A204.1 (cell line): Measurements from ENCODE around the gene ACTRT3.
"Not testable (repeated sequence)": the region's sequence is repeated elsewhere in the genome, so short reads cannot be mapped to it uniquely, and the experiment has no call there.

Experiments
- FAIRE-seq: peaks from 2 replicates; lab custom pipeline; 2012; peaks lifted over from hg19 to GRCh38; lab: Jason Lieb, UNC

Gene ACTRT3

DNA sequence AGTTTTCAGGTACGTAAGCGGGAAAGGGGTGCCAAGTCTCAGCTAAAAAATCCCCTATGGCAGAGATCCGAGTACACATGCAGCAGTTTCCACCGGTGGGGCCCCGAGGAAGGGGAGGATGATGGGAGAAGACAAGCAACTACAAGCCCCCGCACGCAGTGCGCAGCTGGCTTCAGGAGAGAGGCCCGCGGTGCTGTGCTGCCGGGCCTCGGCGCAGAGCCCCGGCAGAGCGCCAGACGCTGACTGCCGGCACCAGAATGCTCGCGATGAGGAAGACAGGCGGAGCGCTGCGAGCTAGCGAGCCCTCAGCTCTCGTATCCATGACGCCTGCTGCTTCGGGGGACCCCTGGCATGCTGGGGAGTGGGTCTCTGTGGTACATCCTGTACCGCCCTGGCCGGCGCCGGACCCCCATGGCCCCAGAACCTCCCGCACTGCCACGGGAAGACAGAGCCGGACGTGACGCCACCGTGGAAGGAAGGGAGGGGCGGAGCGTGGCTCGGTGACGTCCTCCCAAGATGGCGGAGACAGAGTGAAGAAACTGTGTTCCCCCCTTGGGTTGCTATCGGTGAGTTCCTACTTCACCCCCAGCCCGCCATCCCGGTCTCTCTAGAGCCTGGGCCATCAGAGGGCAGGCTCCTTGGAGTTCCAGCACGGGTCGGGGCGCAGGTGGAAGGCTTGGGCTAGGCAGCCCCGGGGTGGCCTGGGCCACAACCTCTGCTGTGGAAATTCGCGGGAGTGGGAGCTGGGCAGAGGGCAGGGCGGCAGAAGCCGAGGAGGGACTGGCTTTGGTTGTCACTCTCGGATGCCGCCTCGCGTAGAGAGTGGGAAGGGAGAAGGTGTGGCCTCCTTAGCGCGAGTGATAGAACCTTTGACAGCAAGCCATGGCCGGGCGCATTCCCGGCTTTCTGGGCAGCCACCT, 3.8 kb upstream of the ACTRT3 start, which contains the start of gene MYNN:
MYNN (plus strand) TSS at position 500 of the 920 bp plus-strand sequence. CDS start 900 bp downstream, outside the sequence.
- FAIRE-seq: no peak

DNA sequence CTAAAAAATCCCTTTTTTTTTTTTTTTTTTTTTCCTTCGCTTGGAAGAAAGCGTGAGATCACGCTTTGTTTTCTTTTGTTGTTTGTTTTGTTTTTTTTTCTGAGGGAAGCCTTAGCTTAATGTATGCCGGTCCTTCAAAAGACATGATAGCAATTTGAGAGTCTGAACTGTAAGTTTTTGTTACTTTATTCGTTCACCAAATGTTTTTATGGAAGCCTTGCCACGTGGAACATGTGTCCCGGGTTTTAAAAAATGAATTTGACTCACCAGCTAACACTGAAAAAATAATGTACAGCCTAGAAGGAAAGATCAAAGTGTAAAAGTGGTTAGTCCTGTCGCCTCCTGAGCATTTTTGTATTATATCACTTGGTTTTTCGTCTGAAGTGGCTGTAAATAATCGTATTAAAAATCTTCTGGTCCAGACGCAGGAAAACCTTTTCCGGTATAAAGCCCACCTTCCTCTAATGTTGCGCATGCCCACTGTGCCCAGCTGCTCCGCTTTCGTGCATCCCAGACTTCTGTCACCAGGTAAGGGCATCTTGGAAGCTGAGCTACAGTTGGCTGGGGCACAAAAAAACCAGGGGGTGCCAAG, 3.0 kb upstream of the ACTRT3 start:
- peak; percentile 66 for FAIRE-seq

DNA sequence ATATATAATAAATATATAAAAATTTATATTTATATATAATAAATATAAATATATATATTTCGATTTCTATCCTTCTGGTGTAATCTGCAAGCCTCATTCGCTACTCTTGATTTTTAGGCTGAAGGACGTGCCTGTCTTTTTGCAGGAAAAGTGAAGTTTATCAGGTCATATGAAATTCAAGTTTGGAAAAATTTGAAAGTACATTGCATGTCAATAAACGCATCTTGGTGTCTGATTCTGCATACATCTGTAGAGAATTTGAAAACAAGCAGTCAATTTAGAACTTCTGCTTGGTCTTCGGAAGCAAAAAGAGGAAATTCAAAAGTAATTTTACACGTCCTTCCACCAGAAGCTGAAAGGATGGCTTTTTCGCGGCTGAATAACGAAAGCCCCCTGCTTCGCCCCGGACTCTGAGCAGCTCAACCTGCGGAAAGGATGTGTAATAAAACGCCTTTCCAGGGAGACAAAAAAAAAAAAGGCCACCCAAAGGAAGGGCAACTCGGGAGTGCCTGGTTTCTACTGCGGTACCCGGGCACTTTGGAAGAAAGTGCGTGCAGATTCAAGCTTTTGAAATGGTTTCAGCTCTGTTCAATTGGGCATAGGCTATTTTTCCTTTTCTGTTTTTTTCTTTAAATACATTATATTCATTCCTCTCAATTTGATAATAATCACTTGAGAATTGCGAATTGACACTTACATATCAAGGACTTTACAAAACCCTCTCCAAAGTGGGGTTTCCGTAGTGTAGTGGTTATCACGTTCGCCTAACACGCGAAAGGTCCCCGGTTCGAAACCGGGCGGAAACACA, 2.3 kb upstream of the ACTRT3 start:
- peak; percentile 47 for FAIRE-seq

DNA sequence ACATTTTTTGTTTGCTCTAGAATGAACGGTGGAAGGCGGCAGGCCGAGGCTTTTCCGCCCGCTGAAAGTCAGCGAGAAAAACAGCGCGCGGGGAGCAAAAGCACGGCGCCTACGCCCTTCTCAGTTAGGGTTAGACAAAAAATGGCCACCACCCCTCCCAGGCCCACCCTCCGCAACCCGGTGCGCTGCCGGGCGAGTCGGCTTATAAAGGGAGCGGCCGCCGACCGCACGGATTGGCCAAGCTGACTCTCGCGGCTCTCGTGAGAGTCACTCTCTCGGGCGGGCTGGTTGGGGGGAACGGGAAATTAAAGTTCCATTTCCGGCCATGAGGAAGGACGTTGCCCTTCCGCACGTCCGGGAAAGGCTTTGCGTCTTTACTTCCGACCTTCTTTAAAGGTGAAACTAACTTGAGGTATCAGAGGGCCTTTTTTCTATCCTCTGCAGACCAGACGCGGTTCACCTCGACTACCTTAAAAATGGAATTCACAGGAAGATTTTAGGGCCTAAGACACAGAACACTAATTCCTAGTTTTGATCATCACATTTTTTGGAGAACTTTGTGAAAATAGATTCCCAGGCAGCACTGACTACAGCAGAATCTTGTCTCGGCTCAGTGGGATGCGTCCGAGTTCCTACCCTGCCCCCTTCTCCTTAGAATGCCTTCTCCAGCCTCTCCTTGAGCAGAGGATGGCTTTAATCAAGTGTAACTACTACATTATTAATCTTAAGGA, 4.3 kb downstream of the ACTRT3 start, which contains the start of gene TERC:
TERC (minus strand) TSS at position 179 of the 731 bp plus-strand sequence.
- no peak for FAIRE-seq

DNA sequence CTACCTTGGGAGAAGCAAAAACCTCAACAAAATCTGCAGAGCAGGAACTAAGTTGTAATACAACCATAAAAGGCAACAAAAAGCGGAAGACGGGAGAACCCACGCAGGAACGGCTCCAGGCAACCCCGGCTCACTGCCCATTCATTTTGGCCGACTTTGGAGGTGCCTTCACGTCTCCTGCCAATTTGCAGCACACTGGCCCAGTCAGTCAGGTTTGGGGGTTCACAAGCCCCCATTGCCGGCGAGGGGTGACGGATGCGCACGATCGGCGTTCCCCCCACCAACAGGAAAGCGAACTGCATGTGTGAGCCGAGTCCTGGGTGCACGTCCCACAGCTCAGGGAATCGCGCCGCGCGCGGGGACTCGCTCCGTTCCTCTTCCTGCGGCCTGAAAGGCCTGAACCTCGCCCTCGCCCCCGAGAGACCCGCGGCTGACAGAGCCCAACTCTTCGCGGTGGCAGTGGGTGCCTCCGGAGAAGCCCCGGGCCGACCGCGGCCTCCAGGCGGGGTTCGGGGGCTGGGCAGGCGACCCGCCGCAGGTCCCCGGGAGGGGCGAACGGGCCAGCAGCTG, 5.0 kb downstream of the ACTRT3 start:
- FAIRE-seq: no peak

DNA sequence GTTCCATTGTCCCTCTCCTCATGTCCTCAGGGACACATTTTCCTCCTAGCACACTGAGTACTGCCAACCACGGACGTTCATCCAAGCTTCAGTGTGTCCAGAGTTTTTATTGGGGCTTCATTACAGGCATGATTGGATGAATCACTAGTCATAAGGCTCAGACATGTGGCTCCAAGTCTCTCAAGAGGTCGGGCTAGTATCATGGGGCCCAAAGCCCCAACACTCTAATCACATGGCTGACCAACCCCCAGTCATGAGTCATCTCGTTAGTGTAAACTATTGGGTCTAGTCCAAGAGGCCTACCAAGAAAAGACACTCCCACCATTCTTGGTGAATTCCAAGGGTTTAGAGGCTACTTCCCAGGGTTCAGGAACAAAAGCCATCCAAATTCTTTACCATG, 8.9 kb downstream of the ACTRT3 start:
- no peak for FAIRE-seq

DNA sequence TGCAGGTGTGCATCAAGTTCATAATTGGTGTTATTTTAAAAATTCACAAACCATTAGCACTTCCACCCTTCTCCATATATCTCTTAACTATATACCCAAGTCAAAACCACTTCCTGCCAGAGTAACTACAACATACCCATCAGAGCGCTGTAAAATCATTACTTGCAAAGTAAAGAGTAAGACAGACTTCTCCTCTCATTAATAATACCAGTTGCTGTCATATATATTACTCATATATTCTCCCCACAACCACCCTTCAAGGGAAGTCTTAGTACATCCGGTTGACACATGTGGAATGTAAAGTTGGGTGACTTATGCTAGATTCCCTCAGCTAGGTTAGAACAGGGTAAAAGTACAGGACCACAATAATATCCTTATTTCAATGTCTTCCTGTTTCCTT, 10.1 kb downstream of the ACTRT3 start:
- no peak for FAIRE-seq

DNA sequence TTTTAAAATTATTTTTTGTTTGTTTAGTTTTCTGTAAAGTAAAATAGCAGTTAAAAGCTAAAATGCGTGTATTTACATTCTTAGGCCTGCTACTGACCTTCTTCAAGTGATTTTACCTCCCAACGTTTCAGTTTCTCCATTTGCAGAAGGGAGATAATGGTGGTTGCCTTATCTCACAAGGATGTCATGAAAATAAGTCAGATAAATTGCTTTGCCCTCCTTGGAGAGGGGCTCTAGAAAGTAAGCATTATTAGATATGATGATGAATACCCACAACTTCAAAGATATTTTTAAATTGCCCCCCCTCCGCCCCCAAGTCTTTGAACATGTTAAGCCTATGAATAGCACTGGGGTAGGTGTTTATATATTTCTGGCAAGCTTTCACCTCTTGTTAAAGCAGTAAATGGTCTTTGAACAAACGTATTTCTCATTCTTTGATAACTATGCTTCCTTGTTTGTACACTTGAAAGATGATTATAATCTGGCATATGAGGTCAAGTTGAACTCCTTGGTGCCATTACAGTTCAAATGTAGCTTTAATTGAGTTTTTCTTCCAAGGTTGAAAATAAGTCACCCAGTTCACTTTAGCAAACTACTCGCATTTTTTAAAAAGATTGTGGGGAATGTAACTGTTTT, 10.9 kb downstream of the ACTRT3 start:
- no peak for FAIRE-seq

DNA sequence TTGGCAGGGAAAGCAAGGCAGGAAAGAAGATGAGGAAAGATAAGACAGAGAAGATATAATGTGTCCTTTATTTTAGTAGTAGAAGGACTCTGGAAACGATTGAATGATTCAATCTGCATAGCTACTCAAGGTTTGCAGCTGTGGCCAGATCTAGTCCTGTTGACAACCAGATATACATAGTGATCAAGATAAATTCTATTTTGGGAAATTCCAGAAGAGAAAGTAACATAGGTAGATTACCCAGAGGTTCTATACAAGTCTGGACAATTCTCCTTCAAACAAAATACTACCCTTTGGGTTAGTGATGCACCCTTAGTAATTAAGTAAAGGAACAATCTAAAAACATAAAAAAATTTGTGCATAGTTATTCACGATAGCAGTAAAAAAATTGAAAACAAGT, 13.9 kb downstream of the ACTRT3 start:
- FAIRE-seq: no peak

DNA sequence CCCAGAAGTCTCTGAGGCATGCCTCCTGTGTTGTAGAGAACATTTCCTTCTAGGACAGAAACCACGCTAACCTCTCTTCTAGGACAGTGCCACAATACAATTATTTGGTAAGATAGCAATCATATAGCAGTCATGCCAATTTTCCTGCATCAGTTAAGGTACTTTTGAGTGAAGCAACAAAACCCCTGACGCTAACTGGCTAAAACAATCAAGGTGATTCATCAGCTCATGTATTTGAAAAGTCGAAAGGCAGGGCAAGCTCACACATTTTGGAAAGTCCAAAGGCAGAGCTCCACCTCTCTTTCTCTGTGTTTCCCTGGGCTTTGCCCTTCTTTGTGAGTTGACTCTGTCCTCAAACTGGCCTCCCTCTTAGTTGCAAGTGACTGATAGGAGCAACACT, 14.7 kb downstream of the ACTRT3 start:
- FAIRE-seq: no peak

DNA sequence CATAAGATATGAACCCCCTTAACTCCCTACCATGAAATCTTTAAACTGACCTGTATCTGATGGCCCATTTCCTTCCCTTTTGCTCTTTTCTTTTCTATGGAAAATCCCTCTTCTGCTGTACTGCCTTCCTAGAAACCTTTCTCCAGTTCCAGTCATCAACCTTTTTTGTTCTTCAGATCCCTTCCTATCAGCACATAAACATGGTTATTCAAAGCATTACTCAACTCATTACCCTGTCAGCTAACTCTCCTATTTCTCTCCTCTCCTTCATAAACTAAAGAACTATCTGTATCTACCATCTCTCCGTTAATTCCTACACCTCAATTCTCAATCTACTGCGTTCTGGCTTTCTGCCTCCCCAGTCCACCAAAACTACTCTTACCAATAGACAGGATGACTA, 17.5 kb downstream of the ACTRT3 start:
- FAIRE-seq: no peak

DNA sequence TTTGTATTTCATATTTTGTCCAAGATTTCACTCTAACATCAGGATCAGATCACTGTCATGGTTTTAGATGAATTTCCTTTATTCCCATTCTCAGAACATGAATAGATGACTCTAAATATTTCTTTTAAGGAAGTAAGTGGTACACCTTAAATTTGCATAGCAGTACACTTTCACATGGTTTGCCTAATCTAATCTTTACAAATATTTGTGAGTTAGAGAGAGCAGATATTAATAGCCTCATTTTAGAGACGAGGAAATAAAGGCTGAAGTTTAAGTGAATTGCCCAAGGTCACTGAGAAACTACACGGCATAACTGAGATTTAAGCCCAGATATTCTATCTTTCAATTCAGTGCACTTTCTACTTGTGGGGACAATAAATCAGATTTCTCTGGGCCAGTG, 18.7 kb downstream of the ACTRT3 start:
- no peak for FAIRE-seq

DNA sequence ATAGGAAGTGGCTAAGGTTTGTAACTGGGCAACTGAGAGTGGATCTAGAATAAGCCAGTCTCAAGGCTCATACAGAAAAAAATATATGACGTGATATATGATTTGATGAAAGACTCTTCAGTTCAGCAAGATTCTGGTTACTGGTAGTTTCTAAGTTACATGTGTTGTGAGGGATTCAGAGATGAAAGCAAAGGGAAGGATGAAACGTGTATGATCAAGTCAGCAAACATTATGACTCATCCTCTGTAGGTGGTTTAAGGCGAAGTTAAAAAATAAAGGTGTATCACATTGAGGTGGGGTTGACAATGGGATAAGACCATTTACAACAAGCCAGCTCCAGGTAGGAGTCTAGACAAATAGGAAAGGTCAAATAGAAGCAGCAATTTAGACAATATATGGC, 20.7 kb downstream of the ACTRT3 start:
- FAIRE-seq: no peak

DNA sequence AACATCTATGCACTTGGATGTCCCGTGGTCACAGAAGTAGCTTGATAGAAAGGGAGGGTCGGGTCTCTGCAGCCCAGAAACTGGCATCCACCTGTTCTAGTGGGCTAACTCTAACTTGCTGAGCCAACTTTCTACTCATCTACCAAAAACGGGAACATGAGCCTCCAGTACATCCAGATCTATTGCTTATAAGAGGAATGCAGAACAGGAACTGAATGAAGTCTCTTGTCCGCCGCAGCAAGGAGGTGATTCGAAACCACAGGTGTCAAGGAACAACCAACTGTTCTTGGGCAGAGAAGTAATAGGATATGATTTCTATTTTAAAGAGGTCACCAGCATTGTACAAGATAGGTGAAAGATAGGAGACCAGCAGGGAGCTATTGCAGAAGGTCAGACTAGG, 22.4 kb downstream of the ACTRT3 start:
- FAIRE-seq: no peak

DNA sequence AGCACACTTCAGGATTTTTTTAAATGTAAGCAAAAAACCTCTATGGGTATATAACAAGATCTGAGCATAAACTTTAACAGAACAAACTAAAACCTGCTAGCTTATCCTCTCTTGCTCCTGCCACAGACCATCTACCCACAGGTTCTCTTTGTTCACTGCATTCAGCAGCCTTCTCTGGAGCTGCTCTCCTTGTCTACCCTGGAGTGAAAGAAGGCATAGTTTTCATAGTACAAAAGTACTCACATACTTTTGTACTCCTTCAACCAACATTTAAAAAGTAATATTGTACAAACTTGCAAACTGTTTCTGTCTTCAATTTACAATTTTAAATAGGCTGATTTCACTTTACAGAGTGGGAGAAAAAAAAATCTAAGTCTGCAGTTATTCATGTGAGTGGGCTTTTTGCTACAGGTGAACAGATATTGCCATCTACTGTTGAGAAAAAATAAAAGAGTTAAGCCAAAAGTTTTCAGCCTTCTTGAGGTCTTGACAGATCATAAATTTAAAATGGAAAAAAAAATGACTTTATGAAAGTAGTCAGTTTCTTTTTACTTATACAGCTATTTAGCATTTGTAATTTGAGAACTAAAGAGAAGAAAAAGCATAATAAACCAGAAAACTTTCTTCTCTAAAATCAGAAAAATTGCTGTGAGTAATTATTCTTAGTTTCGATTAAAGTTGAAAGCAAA, 24.9 kb downstream of the ACTRT3 start:
- peak; percentile 91 for FAIRE-seq

DNA sequence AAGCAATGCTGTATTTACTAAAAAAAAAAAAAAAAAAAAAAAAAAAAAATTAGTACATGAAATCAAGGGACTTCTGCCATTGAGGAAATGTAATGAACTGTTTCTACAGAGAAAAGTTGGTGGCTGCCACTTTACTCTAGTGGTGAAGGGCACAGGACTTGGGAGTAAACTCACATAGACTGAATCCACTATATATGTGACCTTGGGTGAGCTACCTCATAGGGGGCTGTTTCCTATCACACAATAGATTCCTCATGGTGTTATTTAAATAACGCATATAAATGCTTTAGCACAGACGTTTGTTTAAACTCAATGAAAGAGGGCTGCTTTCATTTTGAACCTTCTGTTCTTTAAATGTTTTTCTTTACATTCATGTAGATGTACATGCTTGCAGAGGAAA, 30.3 kb downstream of the ACTRT3 start:
- FAIRE-seq: no peak

DNA sequence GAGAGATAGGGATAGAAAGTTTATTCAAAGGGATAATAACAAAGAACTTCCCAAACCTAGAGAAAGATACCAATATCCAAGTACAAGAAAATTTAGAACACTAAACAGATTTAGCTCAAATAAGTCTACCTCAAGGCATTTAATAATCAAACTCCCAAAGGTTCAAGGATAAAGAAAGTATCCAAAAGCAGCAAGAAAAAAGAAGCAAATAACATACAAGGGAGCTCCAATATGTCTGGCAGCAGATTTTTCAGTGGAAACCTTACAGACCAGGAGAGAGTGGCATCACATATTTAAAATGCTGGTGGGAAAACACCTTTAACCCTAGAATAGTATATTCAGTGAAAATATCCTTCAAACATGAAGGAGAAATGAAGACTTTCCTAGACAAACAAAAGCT, 37.5 kb downstream of the ACTRT3 start:
- not testable (repeated sequence) for FAIRE-seq

DNA sequence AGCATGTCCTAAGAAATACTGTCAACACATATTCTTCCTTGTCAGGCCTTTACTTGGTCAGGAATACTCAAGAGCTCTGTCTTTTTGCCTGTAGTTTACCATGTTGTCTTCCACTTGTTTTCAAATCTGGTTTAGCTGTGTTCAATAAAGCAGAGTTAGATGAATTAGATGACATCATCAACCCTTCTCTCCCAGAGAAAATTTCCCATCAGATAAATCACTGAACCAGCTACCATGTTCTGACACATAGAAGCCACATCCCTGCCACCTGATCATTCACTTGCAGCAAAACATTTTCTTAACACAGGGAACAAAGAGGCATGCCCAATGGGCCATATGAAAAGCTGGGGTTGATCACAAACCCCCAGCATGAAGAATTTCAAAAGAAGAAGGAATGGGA, 46.6 kb downstream of the ACTRT3 start:
- no peak for FAIRE-seq

DNA sequence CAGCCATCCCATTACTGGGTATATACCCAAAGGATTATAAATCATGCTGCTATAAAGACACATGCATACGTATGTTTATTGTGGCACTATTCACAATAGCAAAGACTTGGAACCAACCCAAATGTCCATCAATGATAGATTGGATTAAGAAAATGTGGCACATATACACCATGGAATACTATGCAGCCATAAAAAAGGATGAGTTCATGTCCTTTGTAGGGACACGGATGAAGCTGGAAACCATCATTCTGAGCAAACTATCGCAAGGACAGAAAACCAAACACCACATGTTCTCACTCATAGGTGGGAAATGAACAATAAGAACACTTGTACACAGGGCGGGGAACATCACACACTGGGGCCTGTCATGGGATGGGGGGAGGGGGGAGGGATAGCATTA, 50.9 kb downstream of the ACTRT3 start:
- FAIRE-seq: not testable (repeated sequence)
